K562 (cell line): Measurements from ENCODE around the gene CTRB1. TPM values are rescaled to one million over a fixed set of nuclear protein-coding genes. Genes with fewer than 3 reads are reported as not detected.

ENCODE experiments used
- ATAC-seq: fragments of 200-7000 bp; cut with Tn5 transposase; 3 replicates; pipeline ENCODE4 v1.9.1; 2020; ENCODE audit warnings: moderate library complexity
- BruUV-seq: library from RNA; stranded (reverse); fragments of 400-500 nt; replicated peaks from 2 replicates; lab custom pipeline; 2021; lab: Mats Ljungman, UMichigan
- CTCF ChIA-PET: fragments of 300-600 bp; formaldehyde crosslinking; extraction: SDS; loops from one replicate; lab custom pipeline; 2021; ENCODE audit warnings: low intra/inter-chr PET ratio; lab: Yijun Ruan, JAX
- POLR2A ChIA-PET: fragments of 300-600, 350-650 bp; sonication (Branson Sonifier 250); formaldehyde crosslinking; extraction: SDS; loops from one replicate; lab custom pipeline; 2021; ENCODE audit warnings: antibody characterized with exemption, inconsistent platforms; lab: Yijun Ruan, JAX
- DNase-seq, 4 experiments: peaks; one replicate each; pipeline versions ENCODE4 v3.0.0 to v3.0.0-alpha.2; 2011 to 2018; ENCODE audit warnings: low spot score in 3 of 4, mixed read lengths in 3 of 4; ENCODE audit errors: extremely low read depth in 1 of 4
- FAIRE-seq: peaks from 2 replicates; lab custom pipeline; 2011; peaks lifted over from hg19 to GRCh38; lab: Jason Lieb, UNC
- H2AFZ ChIP-seq: 2 replicates; pipeline ENCODE4 v1.6.0; 2011; ENCODE audit warnings: low read depth, low read length, control low read depth, inconsistent platforms
- H3K27ac ChIP-seq: fragments of 200-600 bp; 3 replicates; pipeline ENCODE4 v1.8.0; 2011; ENCODE audit warnings: low read depth, mild to moderate bottlenecking, control low read depth, inconsistent platforms, low read length, moderate library complexity, mixed read lengths; ENCODE audit errors: extremely low read depth
- H3K27me3 ChIP-seq, 2 experiments: fragments of 300-600 bp in 1 of 2; 2 replicates in 1 of 2; 3 replicates in 1 of 2; pipeline versions ENCODE4 v1.6.0 to v1.8.0; 2011; ENCODE audit warnings: inconsistent platforms in 2 of 2, low read length in 2 of 2, mild to moderate bottlenecking in 1 of 2, mixed read lengths in 1 of 2, moderate library complexity in 1 of 2; ENCODE audit not compliant: control insufficient read depth in 2 of 2, insufficient read depth in 2 of 2
- H3K36me3 ChIP-seq: fragments of 300-600 bp; 3 replicates; pipeline ENCODE4 v1.8.0; 2011; ENCODE audit warnings: mild to moderate bottlenecking, low read length, inconsistent platforms; ENCODE audit not compliant: control insufficient read depth, insufficient read depth
- H3K4me1 ChIP-seq, 2 experiments: fragments of 200-600 bp in 1 of 2; replicated peaks in 1 of 2; 2 replicates in 1 of 2; 3 replicates in 1 of 2; pipeline versions ENCODE4 v1.5.1 to v1.8.0; 2011; ENCODE audit warnings: inconsistent platforms in 2 of 2, low read length in 2 of 2, mild to moderate bottlenecking in 1 of 2, mixed read lengths in 1 of 2, moderate library complexity in 1 of 2; ENCODE audit not compliant: control insufficient read depth in 2 of 2, insufficient read depth in 2 of 2
- H3K4me2 ChIP-seq: 2 replicates; pipeline ENCODE4 v1.6.1; 2011; ENCODE audit warnings: low read length, control low read depth, inconsistent platforms, mixed read lengths; ENCODE audit not compliant: insufficient read depth
- H3K4me3 ChIP-seq: fragments of 200-600 bp; sonication (generic), shearing (Covaris generic); 2 replicates; pipeline ENCODE4 v1.5.1; 2016; ENCODE audit warnings: control low read depth, inconsistent platforms
- H3K79me2 ChIP-seq: fragments of 200-600 bp; 3 replicates; pipeline ENCODE4 v1.8.0; 2011; ENCODE audit warnings: low read length, inconsistent platforms; ENCODE audit not compliant: control insufficient read depth, insufficient read depth
- H3K9ac ChIP-seq, 2 experiments: 2 replicates each; pipeline versions ENCODE4 v1.6.0 to v1.6.1; 2011; ENCODE audit warnings: low read depth in 2 of 2, low read length in 2 of 2, control low read depth in 1 of 2, inconsistent platforms in 1 of 2, mild to moderate bottlenecking in 1 of 2, mixed read lengths in 1 of 2; ENCODE audit not compliant: insufficient read depth in 1 of 2
- H3K9me1 ChIP-seq: one replicate; pipeline ENCODE4 v1.6.0; 2011; ENCODE audit warnings: inconsistent platforms, mild to moderate bottlenecking, low read length, moderate library complexity; ENCODE audit not compliant: control insufficient read depth, insufficient read depth
- H3K9me3 ChIP-seq: replicated peaks from 2 replicates; pipeline ENCODE4 v1.5.1; 2011; ENCODE audit warnings: low read depth, low read length, inconsistent platforms; ENCODE audit not compliant: control insufficient read depth, insufficient read depth
- H4K20me1 ChIP-seq: replicated peaks from 2 replicates; pipeline ENCODE4 v1.6.1; 2011; ENCODE audit warnings: low read length, inconsistent platforms, mixed read lengths; ENCODE audit not compliant: control insufficient read depth, insufficient read depth
- ELF2 ChIP-seq: fragments of 250-450 bp; sonication (Bioruptor Pico); IDR thresholded peaks from 2 replicates; pipeline ENCODE4 v1.5.0; 2021; ENCODE audit warnings: mild to moderate bottlenecking
- WGBS: fragments of 100-300 bp; shearing (Covaris generic); methylation state at CpG from one replicate; pipeline ENCODE4 v1.1.6; 2016; ENCODE audit warnings: low coverage, mixed read lengths; ENCODE audit not compliant: insufficient coverage; ENCODE audit errors: missing lambda C conversion rate; 5-methylcytosine and 5-hydroxymethylcytosine counted together
- in situ Hi-C: fragments of 300-500 bp; cut with MboI; formaldehyde crosslinking; loops from 4 replicates; pipeline ENCODE4 v1.15.0; 2018; ENCODE audit warnings: inconsistent platforms, mixed read lengths
- intact Hi-C: fragments of 100-400 bp; cut with micrococcal nuclease; formaldehyde crosslinking; loops from 2 replicates; pipeline ENCODE4 v1.14.2; 2022
- polyA plus RNA-seq, 8 experiments: library from polyadenylated mRNA; depleted of rRNA in 4 of 8; stranded (reverse) in 5 of 8; unstranded in 3 of 8; fragments of >200 nt; fragmentation: Nextera tagmentation in 2 of 8; fragmentation: Illumina TruSeq in 1 of 8; extraction: Ambion mirVana in 2 of 8; extraction: Trizol in 1 of 8; gene quantifications; 2 replicates each; pipeline versions ENCODE4 v1.2.1 to v1.2.3, GENCODE V29; 2011 to 2014; ENCODE audit warnings: inconsistent platforms in 1 of 8, missing spikeins in 1 of 8
- total RNA-seq, 7 experiments: library from RNA; depleted of rRNA in 6 of 7; stranded (reverse); fragments of >200 nt in 6 of 7; fragmentation: Illumina TruSeq in 2 of 7; extraction: Trizol in 2 of 7; gene quantifications; 2 replicates each; pipeline versions ENCODE4 v1.2.1 to v1.2.3, GENCODE V29; 2011 to 2021; ENCODE audit warnings: low replicate concordance in 1 of 7
- TF ChIP-seq, protein P1 (sequence below), 2 experiments: fragments of 450-650 bp in 1 of 2; sonication (generic) in 1 of 2; formaldehyde crosslinking in 1 of 2; IDR thresholded peaks in 1 of 2; conservative IDR thresholded peaks in 1 of 2; 2 replicates each; pipeline versions ENCODE4 v1.6.1 to v1.8.1; 2016 to 2023; ENCODE audit warnings: mild to moderate bottlenecking in 2 of 2, moderate library complexity in 2 of 2, inconsistent platforms in 1 of 2, missing genetic modification reagents in 1 of 2

Gene CTRB1
- total and polyA plus RNA-seq, 9 of the 15 experiments (the other 6 are each of a cell fraction or from before 2014, with no cell fraction given): 2.3 TPM; not detected in 8

GRCh38 chr16:75236232-75236631 lies 17.4 kb downstream of the CTRB1 start:
- WGBS: 76% methylated on average over 7 of the region's 7 CpGs
- intact Hi-C loops (no loop called here), in situ Hi-C loops (no loop called here)
- ChIA-PET POLR2A (interaction anchor here (0.6 to 0.8 kb wide), 2 partner anchors 14 to 1864 kb away, joined by 3 to 4 read pairs; no protein-coding TSS in a partner anchor), CTCF (interaction anchor here (0.6 kb wide), 1 partner anchor 307 kb away, joined by 3 read pairs; no protein-coding TSS in a partner anchor)
- no TSS peak for BruUV-seq
- H3K9me3 ChIP-seq: no peaks in the 10 kb centered on the region
- no peak overlapping the region for H3K27ac ChIP-seq
- DNase-seq: no peak
- H2AFZ ChIP-seq: no peak overlapping the region
- H3K36me3 ChIP-seq: peaks cover 44% of the 10 kb centered on the region; the same call in 2 of the 3 replicates
- H3K4me2 ChIP-seq: no peak overlapping the region
- ATAC-seq: no peak
- H3K4me3 ChIP-seq: no peak overlapping the region
- peaks cover 0 to 66% of the 10 kb centered on the region in 2 experiments; a peak in 3 of 5 replicates for H3K4me1 ChIP-seq
- 0 out of 2 replicates have a peak, but pooled peaks cover 4% of the 10 kb centered on the region for H4K20me1 ChIP-seq
- FAIRE-seq: no peak
- peaks cover 9% of the 10 kb centered on the region for H3K9me1 ChIP-seq
- no peak for TF ChIP-seq ELF2
- TF ChIP-seq, protein P1, sequence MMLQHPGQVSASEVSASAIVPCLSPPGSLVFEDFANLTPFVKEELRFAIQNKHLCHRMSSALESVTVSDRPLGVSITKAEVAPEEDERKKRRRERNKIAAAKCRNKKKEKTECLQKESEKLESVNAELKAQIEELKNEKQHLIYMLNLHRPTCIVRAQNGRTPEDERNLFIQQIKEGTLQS (IDR thresholded peaks at IDR 0.05): 0 out of 2 replicates have a peak, but pooled peaks have one; percentile 11
- TF ChIP-seq, protein P1 (CRISPR knock-in tag; conservative IDR thresholded peaks at IDR 0.05): no peak
- no peak overlapping the region; a peak in 1 of 4 replicates for H3K9ac ChIP-seq
- no peaks in the 10 kb centered on the region for H3K27me3 ChIP-seq
- H3K79me2 ChIP-seq: no peaks in the 10 kb centered on the region
